Body of pancreas (tissue), 4 donors: ENCODE data around the gene GTF3C2. TPM values are rescaled to one million over a fixed set of nuclear protein-coding genes. Genes with fewer than 3 reads are reported as not detected.
A peak's percentile ranks its signal among the peaks of the same experiment; 100 is the strongest.
"Not testable (repeated sequence)": the region's sequence is repeated elsewhere in the genome, so short reads cannot be mapped to it uniquely, and the experiment has no call there.

Experiments
- ATAC-seq: fragments of 150-250 bp; one replicate; pipeline ENCODE4 v1.9.1; 2016
- DNase-seq, 4 donors: peaks; one replicate each; pipeline ENCODE4 v3.0.0-alpha.2; 2019
- H3K27ac ChIP-seq, 4 donors: fragments of 200-600 bp; sonication (generic); 1 replicate in 3 of 4; 2 replicates in 1 of 4; pipeline versions ENCODE4 v1.5.1 to v1.6.1; 2016 to 2019; ENCODE audit warnings: mild to moderate bottlenecking in 1 of 4, mixed read lengths in 1 of 4, moderate library complexity in 1 of 4
- H3K27me3 ChIP-seq, 2 donors: fragments of 200-600 bp; sonication (generic); one replicate each; pipeline ENCODE4 v1.6.0; 2016; ENCODE audit warnings: mild to moderate bottlenecking in 1 of 2
- H3K36me3 ChIP-seq, 2 donors: fragments of 200-600 bp; sonication (generic); replicated peaks in 1 of 2; 2 replicates each; pipeline ENCODE4 v1.5.1; 2016; ENCODE audit warnings: low read depth in 2 of 2; ENCODE audit not compliant: insufficient read depth in 1 of 2
- H3K4me1 ChIP-seq: fragments of 200-600 bp; sonication (generic); one replicate; pipeline ENCODE4 v1.6.0; 2016
- H3K4me3 ChIP-seq, 2 donors: fragments of 200-600 bp; sonication (generic); 1 replicate in 1 of 2; 2 replicates in 1 of 2; pipeline ENCODE4 v1.5.1; 2016 to 2019
- H3K9me3 ChIP-seq, 3 donors: fragments of 200-600 bp; sonication (generic); 1 replicate in 2 of 3; 2 replicates in 1 of 3; pipeline ENCODE4 v1.5.1; 2016
- POLR2A ChIP-seq, 3 donors: fragments of 450-650 bp; IDR thresholded peaks; one replicate each; pipeline ENCODE4 v1.6.1; 2016; ENCODE audit warnings: antibody characterized with exemption in 3 of 3, mild to moderate bottlenecking in 2 of 3
- WGBS, 2 donors: methylation state at CpG; one replicate each; pipeline ENCODE4 v1.1.5; 2017; 5-methylcytosine and 5-hydroxymethylcytosine counted together
- intact Hi-C: fragments of 100-400 bp; cut with DNase I; formaldehyde crosslinking; loops from one replicate; pipeline ENCODE4 v1.15.1; 2023
- total RNA-seq, 2 donors: library from RNA; depleted of rRNA; stranded (reverse); fragments of >200 nt; gene quantifications; one replicate each; pipeline ENCODE4 v1.1.0, GENCODE V29; 2016
- TF ChIP-seq, protein P1 (sequence below), 7 experiments: fragments of 450-650 bp in 4 of 7; fragments of 200-600 bp in 3 of 7; sonication (generic) in 3 of 7; IDR thresholded peaks; one replicate each; pipeline ENCODE4 v1.5.1; 2016 to 2019; ENCODE audit warnings: antibody characterized with exemption in 7 of 7

The GTF3C2 gene
- total RNA-seq, 2 donors from 2014 or later: 26.2 to 73.2 TPM

DNA sequence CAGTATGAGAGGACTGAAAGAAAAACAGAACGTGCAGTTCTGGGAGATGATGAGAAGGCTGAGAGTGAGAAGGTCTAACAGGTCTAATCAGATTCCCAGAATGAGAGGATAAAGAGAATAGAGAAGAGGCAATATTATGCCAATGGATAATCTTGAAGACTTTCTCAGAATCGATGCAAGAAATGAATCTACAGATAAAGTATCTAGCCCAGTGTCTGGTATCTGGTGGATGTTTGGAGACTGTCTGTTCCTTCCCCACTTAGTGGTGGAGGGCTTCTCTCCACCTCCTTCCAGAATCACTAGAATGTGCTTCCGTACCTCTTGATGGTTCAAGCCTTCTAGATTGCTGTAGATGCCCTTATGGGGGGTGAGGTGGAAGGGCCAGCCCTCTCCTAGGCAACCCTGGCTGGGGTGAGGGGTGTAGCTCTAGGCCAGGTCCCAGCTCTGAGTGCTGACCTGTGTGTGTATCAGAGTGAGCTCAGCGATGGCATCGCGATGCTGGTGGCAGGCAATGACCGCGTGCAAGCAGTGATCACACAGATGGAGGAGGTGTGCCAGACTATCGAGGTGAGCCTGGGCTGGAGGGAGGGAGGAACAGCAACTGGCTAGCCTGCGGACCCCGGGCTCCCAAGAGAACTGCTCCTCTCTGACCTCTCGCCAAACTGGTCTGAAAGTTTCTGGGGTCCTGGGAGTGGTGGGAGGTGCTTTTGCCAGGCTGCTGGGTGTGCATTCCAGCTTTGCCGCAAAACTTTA, 51.9 kb downstream of the GTF3C2 start:
- no peak for ATAC-seq
- intact Hi-C loops: loop anchor here (10.0 kb wide), 1 partner anchor 210 kb away; no protein-coding TSS in a partner anchor
- no peak for DNase-seq
- Histone ChIP-seq H3K4me1 (peaks cover 29% of the 10 kb centered on the region), H3K4me3 (no peak overlapping the region), H3K27ac (no peak overlapping the region), H3K36me3 (no peaks in the 10 kb centered on the region), H3K9me3 (no peaks in the 10 kb centered on the region), H3K27me3 (peaks cover 0 to 25% of the 10 kb centered on the region in 2 donors)
- 76 to 82% methylated on average over 13 of the region's 13 CpGs for WGBS, 2 donors
- TF ChIP-seq POLR2A (IDR thresholded peaks at IDR 0.05): no peak
- TF ChIP-seq, protein P1, sequence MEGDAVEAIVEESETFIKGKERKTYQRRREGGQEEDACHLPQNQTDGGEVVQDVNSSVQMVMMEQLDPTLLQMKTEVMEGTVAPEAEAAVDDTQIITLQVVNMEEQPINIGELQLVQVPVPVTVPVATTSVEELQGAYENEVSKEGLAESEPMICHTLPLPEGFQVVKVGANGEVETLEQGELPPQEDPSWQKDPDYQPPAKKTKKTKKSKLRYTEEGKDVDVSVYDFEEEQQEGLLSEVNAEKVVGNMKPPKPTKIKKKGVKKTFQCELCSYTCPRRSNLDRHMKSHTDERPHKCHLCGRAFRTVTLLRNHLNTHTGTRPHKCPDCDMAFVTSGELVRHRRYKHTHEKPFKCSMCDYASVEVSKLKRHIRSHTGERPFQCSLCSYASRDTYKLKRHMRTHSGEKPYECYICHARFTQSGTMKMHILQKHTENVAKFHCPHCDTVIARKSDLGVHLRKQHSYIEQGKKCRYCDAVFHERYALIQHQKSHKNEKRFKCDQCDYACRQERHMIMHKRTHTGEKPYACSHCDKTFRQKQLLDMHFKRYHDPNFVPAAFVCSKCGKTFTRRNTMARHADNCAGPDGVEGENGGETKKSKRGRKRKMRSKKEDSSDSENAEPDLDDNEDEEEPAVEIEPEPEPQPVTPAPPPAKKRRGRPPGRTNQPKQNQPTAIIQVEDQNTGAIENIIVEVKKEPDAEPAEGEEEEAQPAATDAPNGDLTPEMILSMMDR (IDR thresholded peaks at IDR 0.05): no peak

DNA sequence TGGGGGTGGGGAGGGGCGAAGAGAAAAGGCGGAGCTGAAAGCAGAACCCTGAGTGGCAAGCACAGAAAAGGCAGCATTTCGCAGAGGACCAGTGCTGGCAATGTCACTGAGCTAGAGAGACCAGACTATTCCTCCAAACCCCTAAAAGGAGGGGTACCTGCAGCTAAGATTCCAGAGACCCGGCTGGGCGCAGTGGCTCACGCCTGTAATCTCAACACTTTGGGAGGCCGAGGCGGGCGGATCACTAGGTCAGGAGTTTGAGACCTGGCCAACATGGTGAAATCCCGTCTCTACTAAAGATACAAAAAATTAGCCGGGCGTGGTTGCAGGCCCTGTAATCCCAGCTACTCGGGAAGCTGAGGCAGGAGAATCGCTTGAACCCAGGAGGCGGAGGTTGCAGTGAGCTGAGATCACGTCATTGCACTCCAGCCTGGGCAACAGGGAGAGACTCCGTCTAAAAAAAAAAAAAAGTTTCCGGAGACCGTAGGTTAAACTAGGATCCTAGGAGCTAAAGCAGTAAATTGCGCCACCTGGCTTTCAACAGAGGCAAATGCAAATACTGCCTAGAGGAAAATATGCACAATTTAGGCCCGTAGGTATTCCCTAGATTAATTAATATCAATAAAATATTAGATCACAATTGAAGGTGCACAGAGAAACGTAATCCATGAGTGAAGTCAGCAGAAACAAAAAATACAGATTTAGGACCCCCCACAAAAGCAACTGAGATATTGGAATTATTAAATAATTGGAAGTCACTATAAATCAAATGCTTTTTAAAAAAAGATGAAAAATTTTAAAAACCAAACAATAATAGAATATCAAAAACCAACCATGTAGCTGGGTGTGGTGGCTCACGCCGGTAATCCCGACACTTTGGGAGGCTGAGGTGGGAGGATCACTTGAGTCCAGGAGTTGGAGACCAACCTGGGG, 53.2 kb downstream of the GTF3C2 start:
- intact Hi-C loops: loop anchor here (10.0 kb wide), 1 partner anchor 209 kb away; no protein-coding TSS in a partner anchor
- Histone ChIP-seq H3K4me1 (peaks cover 28% of the 10 kb centered on the region), H3K4me3 (no peak overlapping the region), H3K27me3 (peaks cover 0 to 19% of the 10 kb centered on the region in 2 donors), H3K27ac (peak overlapping the region in 1 of 4 donors; percentile 12), H3K36me3 (no peaks in the 10 kb centered on the region), H3K9me3 (no peaks in the 10 kb centered on the region)
- WGBS, 2 donors: 14 to 16% methylated on average over 24 to 25 of the region's 25 CpGs
- TF ChIP-seq, protein P1 (IDR thresholded peaks at IDR 0.05): peak; percentile 42 to 96 (median 92)
- TF ChIP-seq POLR2A (IDR thresholded peaks at IDR 0.05): peak in 1 of 3 donors; percentile 18
- DNase-seq (peak; percentile 56 to 78 (median 70)), ATAC-seq (peak; percentile 88)

DNA sequence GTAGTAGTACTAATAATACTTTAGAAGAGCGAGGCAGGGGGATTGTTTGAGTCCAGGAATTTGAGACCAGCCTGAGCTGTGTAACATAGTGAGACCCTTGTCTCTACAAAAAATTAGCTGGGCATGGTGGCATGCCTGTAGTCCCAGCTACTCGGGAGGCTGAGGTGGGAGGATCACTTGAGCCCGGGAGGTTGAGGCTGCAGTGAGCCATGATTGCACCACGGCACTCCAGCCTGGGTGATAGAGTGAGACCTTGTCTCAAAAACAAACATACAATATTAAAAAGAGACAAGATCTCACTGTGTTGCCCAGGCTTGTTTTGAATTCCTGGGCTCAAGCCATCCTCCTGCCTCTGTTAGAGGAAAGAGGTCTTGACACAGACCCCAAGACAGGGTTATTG, 56.0 kb downstream of the GTF3C2 start:
- ATAC-seq, H3K9me3 ChIP-seq, H3K27me3 ChIP-seq, H3K4me1 ChIP-seq, H3K36me3 ChIP-seq, H3K4me3 ChIP-seq, DNase-seq, H3K27ac ChIP-seq: not testable (repeated sequence)
- intact Hi-C loops: loop anchor here (10.0 kb wide), 1 partner anchor 206 kb away; no protein-coding TSS in a partner anchor
- 67 to 70% methylated on average over 4 of the region's 4 CpGs for WGBS, 2 donors

DNA sequence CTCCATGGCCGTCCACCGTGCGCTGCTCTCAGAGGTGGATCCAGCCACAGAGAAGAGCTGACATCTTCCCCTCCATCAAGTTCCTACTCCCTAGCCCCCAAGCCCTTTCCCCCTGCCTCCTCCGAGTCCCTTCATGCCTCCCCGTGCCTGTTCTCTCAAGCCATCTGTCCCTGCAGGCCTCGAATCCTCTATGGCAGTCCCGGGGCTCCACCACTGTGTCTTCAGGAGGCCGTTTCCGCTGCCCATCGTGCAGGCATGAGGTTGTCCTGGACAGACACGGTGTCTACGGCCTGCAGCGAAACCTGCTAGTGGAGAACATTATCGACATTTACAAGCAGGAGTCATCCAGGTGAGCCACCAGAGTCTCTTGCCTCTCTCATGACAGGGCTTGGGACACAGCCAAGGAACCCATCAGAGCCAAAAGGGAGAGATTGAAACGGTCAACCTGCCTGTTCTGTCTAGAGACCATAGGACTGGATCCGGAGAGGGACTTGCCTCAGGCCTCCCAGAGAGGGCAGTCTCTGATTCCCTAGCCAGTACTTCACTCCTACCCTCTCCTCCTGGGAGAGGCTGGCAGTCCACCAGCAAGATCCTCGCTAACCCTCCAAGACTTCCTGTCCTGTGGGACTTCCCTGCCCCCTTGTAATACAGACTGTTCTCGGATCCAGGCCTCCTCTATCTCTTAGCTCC, 58.0 kb downstream of the GTF3C2 start:
- H3K9me3 ChIP-seq: no peaks in the 10 kb centered on the region
- no peak overlapping the region for H3K4me3 ChIP-seq
- ATAC-seq (no peak), DNase-seq (no peak)
- no peak for TF ChIP-seq POLR2A (IDR thresholded peaks at IDR 0.05)
- TF ChIP-seq, protein P1 (IDR thresholded peaks at IDR 0.05): no peak
- no peak overlapping the region for H3K27ac ChIP-seq
- no peaks in the 10 kb centered on the region for H3K36me3 ChIP-seq
- WGBS, 2 donors: 77% methylated on average over 14 to 18 of the region's 18 CpGs
- H3K4me1 ChIP-seq: peaks cover 6% of the 10 kb centered on the region
- H3K27me3 ChIP-seq: no peaks in the 10 kb centered on the region
- intact Hi-C loops: no loop called here
